Upper lobe of left lung (tissue), 6 donors: ENCODE results near the gene H6PD. TPM values are rescaled to one million over a fixed set of nuclear protein-coding genes. Genes with fewer than 3 reads are reported as not detected.
A peak's percentile ranks its signal among the peaks of the same experiment; 100 is the strongest.

Experiments
- ATAC-seq, 2 donors: fragments of 200-7000 bp; cut with Tn5 transposase; one replicate each; pipeline ENCODE4 v1.9.1; 2022; ENCODE audit warnings: mild to moderate bottlenecking in 2 of 2, moderate library complexity in 2 of 2; ENCODE audit not compliant: low FRiP score in 2 of 2
- DNase-seq, 2 donors: peaks; one replicate each; pipeline ENCODE4 v3.0.0-alpha.2; 2019 to 2020
- H3K27ac ChIP-seq, 4 donors: fragments of 200-600 bp; sonication (generic); one replicate each; pipeline ENCODE4 v1.5.1; 2016 to 2019
- H3K27me3 ChIP-seq, 4 donors: fragments of 200-600 bp; sonication (generic); one replicate each; pipeline ENCODE4 v1.5.1; 2017 to 2019
- H3K36me3 ChIP-seq, 4 donors: fragments of 200-600 bp; sonication (generic); one replicate each; pipeline ENCODE4 v1.5.1; 2016 to 2019
- H3K4me1 ChIP-seq, 4 donors: fragments of 200-600 bp; sonication (generic); one replicate each; pipeline ENCODE4 v1.5.1; 2018 to 2019
- H3K4me3 ChIP-seq, 4 donors: fragments of 200-600 bp; sonication (generic); one replicate each; pipeline ENCODE4 v1.5.1; 2017 to 2019; ENCODE audit warnings: mild to moderate bottlenecking in 2 of 4, moderate library complexity in 1 of 4
- H3K9me3 ChIP-seq, 4 donors: fragments of 200-600 bp; sonication (generic); one replicate each; pipeline ENCODE4 v1.5.1; 2018 to 2019
- EP300 ChIP-seq, 4 donors: sonication (generic); formaldehyde crosslinking; IDR thresholded peaks; one replicate each; pipeline ENCODE4 v1.5.1; 2017; ENCODE audit warnings: antibody characterized with exemption in 4 of 4, control low read depth in 2 of 4
- POLR2A ChIP-seq, 4 donors: fragments of 450-650 bp; IDR thresholded peaks; one replicate each; pipeline ENCODE4 v1.5.1; 2016 to 2017; ENCODE audit warnings: antibody characterized with exemption in 4 of 4, mild to moderate bottlenecking in 2 of 4
- POLR2AphosphoS5 ChIP-seq, 2 donors: sonication (generic); formaldehyde crosslinking; IDR thresholded peaks; one replicate each; pipeline ENCODE4 v1.5.1; 2017; ENCODE audit warnings: antibody characterized with exemption in 2 of 2
- WGBS, 2 donors: methylation state at CpG; one replicate each; pipeline ENCODE4 v1.1.5; 2017 to 2018; 5-methylcytosine and 5-hydroxymethylcytosine counted together
- total RNA-seq, 6 donors: library from RNA; depleted of rRNA in 4 of 6; stranded (reverse); fragments of >200 nt in 4 of 6; gene quantifications; one replicate each; pipeline versions ENCODE4 v1.1.0 to v1.2.1, GENCODE V29; 2016 to 2021
- TF ChIP-seq, protein P1 (sequence below), 6 experiments: fragments of 450-650 bp in 4 of 6; fragments of 200-600 bp in 2 of 6; sonication (generic) in 2 of 6; IDR thresholded peaks; one replicate each; pipeline ENCODE4 v1.5.1; 2016 to 2019; ENCODE audit warnings: antibody characterized with exemption in 6 of 6
- donor health status: DM: no; HTN: no; CAD: no; lungs with moderate emphysema.
- donor health status: DM: no; HTN: yes; CAD: no; lungs with severe emphysema.

The H6PD gene
- total RNA-seq, 6 donors from 2014 or later, result 36.7 to 57.0 (median 44.5) TPM

DNA sequence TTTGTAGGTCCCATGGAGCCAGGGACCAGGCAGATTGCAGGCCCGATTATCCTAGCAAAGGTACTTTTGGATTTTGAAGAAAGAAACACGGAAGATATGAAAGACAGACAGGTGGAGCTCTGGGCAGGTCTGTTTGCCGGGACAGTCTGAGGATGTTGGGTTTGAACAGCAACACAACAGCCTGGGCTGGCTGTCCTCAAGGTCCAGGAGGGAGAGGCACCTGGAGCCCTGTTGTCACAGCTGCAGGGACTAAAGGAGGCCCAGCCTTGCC lies 14.6 kb downstream of the H6PD start:
- no peak for ATAC-seq
- Histone ChIP-seq H3K9me3 (no peaks in the 10 kb centered on the region), H3K4me1 (peaks cover 31 to 64% (median 40%) of the 10 kb centered on the region in 4 donors), H3K36me3 (peaks cover 8 to 33% (median 24%) of the 10 kb centered on the region in 4 donors), H3K27me3 (no peaks in the 10 kb centered on the region), H3K27ac (peak overlapping the region; percentile 46 to 81 (median 68)), H3K4me3 (no peak overlapping the region)
- WGBS, 2 donors, result 88 to 91% methylated on average over 3 of the region's 3 CpGs
- TF ChIP-seq POLR2A (IDR thresholded peaks at IDR 0.05) (no peak), EP300 (IDR thresholded peaks at IDR 0.05) (no peak), POLR2AphosphoS5 (IDR thresholded peaks at IDR 0.05) (no peak)
- TF ChIP-seq, protein P1, sequence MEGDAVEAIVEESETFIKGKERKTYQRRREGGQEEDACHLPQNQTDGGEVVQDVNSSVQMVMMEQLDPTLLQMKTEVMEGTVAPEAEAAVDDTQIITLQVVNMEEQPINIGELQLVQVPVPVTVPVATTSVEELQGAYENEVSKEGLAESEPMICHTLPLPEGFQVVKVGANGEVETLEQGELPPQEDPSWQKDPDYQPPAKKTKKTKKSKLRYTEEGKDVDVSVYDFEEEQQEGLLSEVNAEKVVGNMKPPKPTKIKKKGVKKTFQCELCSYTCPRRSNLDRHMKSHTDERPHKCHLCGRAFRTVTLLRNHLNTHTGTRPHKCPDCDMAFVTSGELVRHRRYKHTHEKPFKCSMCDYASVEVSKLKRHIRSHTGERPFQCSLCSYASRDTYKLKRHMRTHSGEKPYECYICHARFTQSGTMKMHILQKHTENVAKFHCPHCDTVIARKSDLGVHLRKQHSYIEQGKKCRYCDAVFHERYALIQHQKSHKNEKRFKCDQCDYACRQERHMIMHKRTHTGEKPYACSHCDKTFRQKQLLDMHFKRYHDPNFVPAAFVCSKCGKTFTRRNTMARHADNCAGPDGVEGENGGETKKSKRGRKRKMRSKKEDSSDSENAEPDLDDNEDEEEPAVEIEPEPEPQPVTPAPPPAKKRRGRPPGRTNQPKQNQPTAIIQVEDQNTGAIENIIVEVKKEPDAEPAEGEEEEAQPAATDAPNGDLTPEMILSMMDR (IDR thresholded peaks at IDR 0.05), result no peak
- no peak for DNase-seq

DNA sequence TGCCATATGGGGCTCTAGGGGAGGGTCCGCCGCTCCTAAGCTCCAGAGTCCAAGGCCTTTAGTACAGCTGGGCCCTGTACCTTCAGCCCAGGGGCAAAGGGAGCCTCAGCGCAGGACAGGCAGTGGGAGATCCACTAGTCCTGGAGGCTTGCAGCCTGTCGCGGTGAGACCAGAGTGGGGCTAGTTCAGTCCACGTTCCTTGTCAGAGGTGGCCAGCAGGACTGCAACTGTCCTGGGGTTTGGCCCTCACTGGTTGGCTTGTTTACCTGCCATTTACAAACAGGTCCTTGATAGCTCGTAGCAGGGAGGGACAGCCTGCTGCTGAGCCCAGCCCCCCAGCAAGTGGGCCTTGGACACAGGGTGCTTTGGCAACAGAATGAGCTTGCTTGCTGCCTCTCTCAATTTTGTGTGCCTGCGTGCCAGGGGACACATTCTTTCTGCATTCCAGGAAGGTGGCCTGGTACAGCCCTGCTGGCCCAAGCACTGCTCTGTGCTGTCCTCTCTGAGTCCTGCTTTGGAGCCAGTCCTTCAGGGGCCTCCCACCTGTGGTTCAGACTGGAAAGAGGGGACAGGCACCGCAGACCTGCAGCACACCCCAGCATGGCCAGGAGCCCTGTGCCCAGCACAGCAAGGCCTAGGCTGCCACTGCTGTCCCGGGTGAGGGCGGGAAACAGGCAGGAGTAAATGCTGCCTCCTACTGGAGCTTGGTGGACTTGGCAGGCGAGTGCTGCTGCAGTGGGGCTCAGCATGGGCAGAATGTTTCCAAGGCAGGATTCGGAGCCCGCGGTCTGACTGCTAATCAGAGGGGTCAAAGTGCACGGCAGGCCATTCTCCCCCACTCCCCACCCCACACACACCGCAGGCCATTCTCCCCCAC lies 15.2 kb downstream of the H6PD start:
- DNase-seq, result peak; percentile 58 to 75
- peaks cover 8 to 33% (median 24%) of the 10 kb centered on the region in 4 donors for H3K36me3 ChIP-seq
- no peak for TF ChIP-seq POLR2A (IDR thresholded peaks at IDR 0.05)
- no peak for TF ChIP-seq POLR2AphosphoS5 (IDR thresholded peaks at IDR 0.05)
- no peak for TF ChIP-seq EP300 (IDR thresholded peaks at IDR 0.05)
- TF ChIP-seq, protein P1 (IDR thresholded peaks at IDR 0.05), result peak; percentile 49 to 85 (median 78)
- H3K4me1 ChIP-seq, result peaks cover 25 to 59% (median 34%) of the 10 kb centered on the region in 4 donors
- WGBS, 2 donors, result 64 to 83% methylated on average over 8 to 17 of the region's 17 CpGs
- no peaks in the 10 kb centered on the region for H3K27me3 ChIP-seq
- H3K4me3 ChIP-seq, result no peak overlapping the region
- H3K27ac ChIP-seq, result peak overlapping the region; percentile 46 to 81 (median 68)
- ATAC-seq, result peak; percentile 76 to 83
- H3K9me3 ChIP-seq, result no peaks in the 10 kb centered on the region

GRCh38 chr1:9250411-9251381 lies 16.1 kb downstream of the H6PD start:
- 62 to 67% methylated on average over 6 to 20 of the region's 21 CpGs for WGBS, 2 donors
- TF ChIP-seq, protein P1 (IDR thresholded peaks at IDR 0.05), result no peak
- TF ChIP-seq POLR2A (IDR thresholded peaks at IDR 0.05) (no peak), EP300 (IDR thresholded peaks at IDR 0.05) (no peak), POLR2AphosphoS5 (IDR thresholded peaks at IDR 0.05) (peak in 1 of 2 donors; percentile 21)
- Histone ChIP-seq H3K4me3 (peak overlapping the region in 1 of 4 donors; percentile 18), H3K4me1 (peaks cover 20 to 50% (median 26%) of the 10 kb centered on the region in 4 donors), H3K36me3 (peaks cover 8 to 29% (median 20%) of the 10 kb centered on the region in 4 donors), H3K9me3 (no peaks in the 10 kb centered on the region), H3K27ac (peak overlapping the region; percentile 46 to 81 (median 68)), H3K27me3 (no peaks in the 10 kb centered on the region)
- peak in 1 of 2 donors; percentile 83 for DNase-seq
- ATAC-seq, result peak; percentile 42 to 81

DNA sequence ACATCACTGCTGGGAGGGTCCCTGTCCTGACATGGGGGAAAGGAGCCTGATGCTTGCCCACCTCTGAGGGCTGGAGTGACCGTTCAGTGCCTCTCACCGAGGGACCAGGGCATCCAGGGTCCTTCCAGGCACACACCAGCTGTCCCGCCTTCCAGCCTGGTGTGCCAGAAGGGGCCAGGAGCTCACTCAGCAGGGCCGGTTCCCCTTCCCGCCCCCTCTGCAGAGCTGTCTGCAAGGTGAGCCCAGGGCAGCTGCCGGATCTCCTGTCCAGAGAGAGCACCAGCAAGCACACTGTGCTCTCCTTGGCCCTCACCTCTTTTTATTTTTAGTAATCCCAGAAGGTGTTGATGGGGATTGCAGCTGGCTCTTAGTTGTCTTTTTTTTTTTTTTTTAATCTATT lies 16.9 kb downstream of the H6PD start:
- DNase-seq, result no peak
- H3K9me3 ChIP-seq, result no peaks in the 10 kb centered on the region
- no peaks in the 10 kb centered on the region for H3K27me3 ChIP-seq
- TF ChIP-seq POLR2A (IDR thresholded peaks at IDR 0.05) (no peak), EP300 (IDR thresholded peaks at IDR 0.05) (no peak), POLR2AphosphoS5 (IDR thresholded peaks at IDR 0.05) (no peak)
- TF ChIP-seq, protein P1 (IDR thresholded peaks at IDR 0.05), result no peak
- ATAC-seq, result no peak
- peak overlapping the region; percentile 46 to 81 (median 68) for H3K27ac ChIP-seq
- no peak overlapping the region for H3K4me3 ChIP-seq
- H3K36me3 ChIP-seq, result peaks cover 8 to 30% (median 19%) of the 10 kb centered on the region in 4 donors
- H3K4me1 ChIP-seq, result peaks cover 20 to 41% (median 26%) of the 10 kb centered on the region in 4 donors
- WGBS, 2 donors, result 79 to 82% methylated on average over 1 to 6 of the region's 6 CpGs
